NB4 (cell line): ENCODE data around the gene PCOLCE2.
A peak's percentile ranks its signal among the peaks of the same experiment; 100 is the strongest.
"Not testable (repeated sequence)": the region's sequence is repeated elsewhere in the genome, so short reads cannot be mapped to it uniquely, and the experiment has no call there.

Source experiments
- DNase-seq: peaks from one replicate; pipeline ENCODE4 v3.0.0; 2010; ENCODE audit warnings: low read depth
- H3K4me3 ChIP-seq: one replicate; pipeline ENCODE4 v1.5.1; 2011; ENCODE audit warnings: mild to moderate bottlenecking, low read depth, low read length, moderate library complexity
- CTCF ChIP-seq: IDR thresholded peaks from one replicate; pipeline ENCODE4 v1.5.1; 2012; ENCODE audit warnings: low read depth, low read length
- MYC ChIP-seq: IDR thresholded peaks from 2 replicates; pipeline ENCODE4 v1.6.1; 2011; ENCODE audit warnings: low read depth, low read length
- POLR2A ChIP-seq: IDR thresholded peaks from 2 replicates; pipeline ENCODE4 v1.6.1; 2011; ENCODE audit warnings: mild to moderate bottlenecking; ENCODE audit not compliant: insufficient read length; ENCODE audit errors: extremely low read depth
- TF ChIP-seq, protein P1 (sequence below): IDR thresholded peaks from 2 replicates; pipeline ENCODE4 v1.6.1; 2011; ENCODE audit warnings: low read depth, low read length

The PCOLCE2 gene

GRCh38 chr3:142889212-142890014, 530 bp upstream of the PCOLCE2 start:
- peak overlapping the region; percentile 63 for H3K4me3 ChIP-seq
- TF ChIP-seq CTCF (no peak), MYC (no peak), POLR2A (no peak)
- TF ChIP-seq, protein P1, sequence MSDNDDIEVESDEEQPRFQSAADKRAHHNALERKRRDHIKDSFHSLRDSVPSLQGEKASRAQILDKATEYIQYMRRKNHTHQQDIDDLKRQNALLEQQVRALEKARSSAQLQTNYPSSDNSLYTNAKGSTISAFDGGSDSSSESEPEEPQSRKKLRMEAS: no peak
- no peak for DNase-seq

DNA sequence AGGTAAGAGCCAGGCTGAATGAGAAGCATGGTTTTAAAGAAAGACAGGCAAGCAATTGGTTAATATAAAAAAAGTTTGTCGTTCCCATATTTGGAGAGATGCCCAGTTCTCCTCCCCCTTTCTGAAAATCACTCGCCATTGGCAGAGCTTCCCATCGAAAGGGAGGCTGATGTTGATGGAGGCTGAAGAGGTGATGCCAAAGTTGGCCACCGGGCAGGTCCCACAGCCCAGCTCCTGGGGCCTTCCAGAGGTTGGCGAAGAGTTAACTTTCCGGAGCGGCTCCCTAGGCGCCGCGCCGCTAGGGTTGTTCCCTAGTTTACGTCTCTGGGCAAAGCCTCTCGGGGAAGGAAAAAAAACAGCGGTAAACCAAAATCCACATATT, 793 bp downstream of the PCOLCE2 start:
- peak overlapping the region; percentile 63 for H3K4me3 ChIP-seq
- peak; percentile 64 for DNase-seq
- TF ChIP-seq, protein P1: no peak
- TF ChIP-seq POLR2A: no peak
- TF ChIP-seq CTCF: no peak
- TF ChIP-seq MYC: no peak

DNA sequence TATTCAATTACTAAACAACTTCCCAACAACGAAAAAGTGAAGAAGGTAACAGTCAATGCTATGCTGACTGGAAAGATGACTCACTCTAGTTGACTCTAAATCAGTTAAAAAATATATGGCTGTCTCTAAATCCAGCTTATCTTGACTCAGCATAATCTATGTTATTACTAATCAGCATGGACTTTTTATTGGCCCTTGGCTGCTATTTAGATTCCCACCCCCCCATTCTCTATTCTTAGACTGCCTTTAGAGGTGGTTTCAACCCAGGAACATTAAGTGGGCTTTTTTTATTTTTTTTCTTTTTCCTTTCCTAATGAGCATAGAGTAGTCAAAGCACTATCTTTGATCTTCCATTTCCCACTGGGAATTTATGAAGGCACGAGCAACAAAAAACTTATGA, 1.9 kb downstream of the PCOLCE2 start:
- peak; percentile 40 for DNase-seq
- no peak overlapping the region for H3K4me3 ChIP-seq
- TF ChIP-seq POLR2A: no peak
- TF ChIP-seq, protein P1: no peak
- no peak for TF ChIP-seq MYC
- TF ChIP-seq CTCF: no peak

DNA sequence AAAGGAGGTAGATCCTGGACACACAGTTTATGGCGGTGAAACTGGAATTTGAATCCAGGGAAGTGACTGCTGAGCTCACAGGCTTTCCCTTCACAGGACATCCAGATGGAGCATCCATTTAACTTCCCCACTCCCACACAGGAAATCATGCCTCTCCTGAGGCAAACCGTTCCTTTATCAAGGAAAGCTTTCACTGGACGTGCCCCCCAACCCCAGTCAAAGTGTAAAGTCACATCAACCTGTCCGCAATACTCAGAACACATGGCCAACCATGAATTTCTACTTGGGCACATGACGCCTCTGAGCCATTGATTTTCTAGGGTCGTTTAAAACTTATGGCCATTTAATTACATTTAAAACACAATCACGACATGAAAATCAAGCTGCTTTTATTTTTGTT, 2.9 kb downstream of the PCOLCE2 start:
- TF ChIP-seq, protein P1: no peak
- TF ChIP-seq POLR2A: no peak
- no peak for DNase-seq
- H3K4me3 ChIP-seq: no peak overlapping the region

- TF ChIP-seq POLR2A: no peak
- TF ChIP-seq MYC: no peak
- TF ChIP-seq, protein P1: no peak
- TF ChIP-seq CTCF: no peak
- H3K4me3 ChIP-seq: no peak overlapping the region
- DNase-seq: peak; percentile 47
These were observed 4.4 kb downstream of the PCOLCE2 start for GRCh38 chr3:142884531-142884930.

DNA sequence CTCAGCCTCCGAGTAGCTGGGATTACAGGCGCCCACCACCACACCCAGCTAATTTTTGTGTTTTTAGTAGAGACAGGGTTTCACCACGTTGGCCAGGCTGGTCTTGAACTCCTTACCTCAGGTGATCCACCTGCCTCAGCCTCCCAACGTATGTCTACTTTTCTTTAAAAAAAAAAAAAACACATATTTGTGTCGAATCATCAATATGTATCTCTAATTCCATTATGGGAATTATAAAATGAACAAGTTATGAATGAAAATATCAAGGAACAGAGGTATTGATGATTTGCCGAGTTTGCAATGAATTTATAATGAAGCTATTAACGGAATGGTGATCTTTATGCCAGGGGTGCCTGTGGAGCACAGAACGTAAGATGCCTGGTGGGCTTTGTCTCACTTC, 5.3 kb downstream of the PCOLCE2 start:
- not testable (repeated sequence) for DNase-seq, H3K4me3 ChIP-seq
